ENCODE measurements around the gene NOX3. TPM values are rescaled to one million over a fixed set of nuclear protein-coding genes. Genes with fewer than 3 reads are reported as not detected.

Gene NOX3
- total RNA-seq, 6 experiments from 2014 or later, result not detected

- H3K27ac ChIP-seq, result no peak overlapping the region
- H3K9me3 ChIP-seq, result no peaks in the 10 kb centered on the region
- intact Hi-C loops (cut with DNase I), result no loop called here
- H3K4me1 ChIP-seq, result no peaks in the 10 kb centered on the region
- no peaks in the 10 kb centered on the region for H3K27me3 ChIP-seq
- no peak for DNase-seq
- H3K4me3 ChIP-seq, result no peak overlapping the region
- 59% methylated on average over 5 of the region's 8 CpGs for WGBS (ENCODE audit: insufficient coverage, low coverage, low lambda C conversion rate, missing lambda C conversion rate)
- TF ChIP-seq POLR2A (IDR thresholded peaks at IDR 0.05) (no peak), CTCF (IDR thresholded peaks at IDR 0.05) (no peak)
- no peaks in the 10 kb centered on the region for H3K36me3 ChIP-seq
- ATAC-seq, result no peak
Observed at GRCh38 chr6:155434096-155434495, 21.5 kb downstream of the NOX3 start.

GRCh38 chr6:155432293-155432692 is 23.3 kb downstream of the NOX3 start:
- TF ChIP-seq POLR2A (IDR thresholded peaks at IDR 0.05), result no peak
- TF ChIP-seq CTCF (IDR thresholded peaks at IDR 0.05), result no peak
- WGBS (ENCODE audit: insufficient coverage, low coverage, low lambda C conversion rate, missing lambda C conversion rate), result 65% methylated on average over 5 of the region's 5 CpGs
- DNase-seq, result no peak
- ATAC-seq, result no peak
- Histone ChIP-seq H3K4me3 (no peak overlapping the region), H3K4me1 (no peaks in the 10 kb centered on the region), H3K27ac (no peak overlapping the region), H3K27me3 (no peaks in the 10 kb centered on the region), H3K9me3 (no peaks in the 10 kb centered on the region), H3K36me3 (no peaks in the 10 kb centered on the region)
- intact Hi-C loops (cut with DNase I), result no loop called here

- intact Hi-C loops (cut with DNase I), result no loop called here
- TF ChIP-seq POLR2A (IDR thresholded peaks at IDR 0.05) (no peak), CTCF (IDR thresholded peaks at IDR 0.05) (no peak)
- H3K4me3 ChIP-seq, result no peak overlapping the region
- no peaks in the 10 kb centered on the region for H3K9me3 ChIP-seq
- no peak overlapping the region for H3K27ac ChIP-seq
- no peak for ATAC-seq
- WGBS (ENCODE audit: insufficient coverage, low coverage, low lambda C conversion rate, missing lambda C conversion rate), result 58% methylated on average over 2 of the region's 2 CpGs
- H3K4me1 ChIP-seq, result no peaks in the 10 kb centered on the region
- DNase-seq, result no peak
- no peaks in the 10 kb centered on the region for H3K27me3 ChIP-seq
- H3K36me3 ChIP-seq, result no peaks in the 10 kb centered on the region
Observed at GRCh38 chr6:155429321-155429893, 26.2 kb downstream of the NOX3 start.

GRCh38 chr6:155426408-155426945 is 29.2 kb downstream of the NOX3 start:
- H3K9me3 ChIP-seq, result no peaks in the 10 kb centered on the region
- ATAC-seq (no peak), DNase-seq (no peak)
- H3K27ac ChIP-seq, result no peak overlapping the region
- no peaks in the 10 kb centered on the region for H3K4me1 ChIP-seq
- no peaks in the 10 kb centered on the region for H3K27me3 ChIP-seq
- H3K4me3 ChIP-seq, result no peak overlapping the region
- no peak for TF ChIP-seq POLR2A (IDR thresholded peaks at IDR 0.05)
- TF ChIP-seq CTCF (IDR thresholded peaks at IDR 0.05), result no peak
- WGBS (ENCODE audit: insufficient coverage, low coverage, low lambda C conversion rate, missing lambda C conversion rate), result 71% methylated on average over 3 of the region's 3 CpGs
- intact Hi-C loops (cut with DNase I), result no loop called here
- H3K36me3 ChIP-seq, result no peaks in the 10 kb centered on the region
